GM10266 (cell line): ENCODE data around the gene MARCHF10.

Experiments
- DNase-seq: peaks from one replicate; pipeline ENCODE4 v3.0.0; 2012; ENCODE audit errors: extremely low spot score
- CTCF ChIP-seq: IDR thresholded peaks from 2 replicates; pipeline ENCODE4 v1.5.1; 2012; ENCODE audit warnings: mild to moderate bottlenecking, low read depth; ENCODE audit not compliant: control insufficient read depth, insufficient read depth; ENCODE audit errors: missing control alignments

MARCHF10 gene

GRCh38 chr17:62706598-62707424 is 101.3 kb downstream of the MARCHF10 start:
- no peak for TF ChIP-seq CTCF
- no peak for DNase-seq

- TF ChIP-seq CTCF = no peak
- no peak for DNase-seq
Observed at GRCh38 chr17:62705778-62706597, 102.1 kb downstream of the MARCHF10 start.

GRCh38 chr17:62705156-62705777 is 102.8 kb downstream of the MARCHF10 start:
- no peak for TF ChIP-seq CTCF
- no peak for DNase-seq

GRCh38 chr17:62704381-62704971 is 103.6 kb downstream of the MARCHF10 start:
- DNase-seq = no peak
- TF ChIP-seq CTCF = no peak

GRCh38 chr17:62703776-62704380 is 104.2 kb downstream of the MARCHF10 start:
- DNase-seq = peak; percentile 85

More at GRCh38 chr17:62703776-62704380, 104.2 kb downstream of the MARCHF10 start:
- TF ChIP-seq CTCF = peak; percentile 95
